ENCODE data around the gene SORCS2.

DNA sequence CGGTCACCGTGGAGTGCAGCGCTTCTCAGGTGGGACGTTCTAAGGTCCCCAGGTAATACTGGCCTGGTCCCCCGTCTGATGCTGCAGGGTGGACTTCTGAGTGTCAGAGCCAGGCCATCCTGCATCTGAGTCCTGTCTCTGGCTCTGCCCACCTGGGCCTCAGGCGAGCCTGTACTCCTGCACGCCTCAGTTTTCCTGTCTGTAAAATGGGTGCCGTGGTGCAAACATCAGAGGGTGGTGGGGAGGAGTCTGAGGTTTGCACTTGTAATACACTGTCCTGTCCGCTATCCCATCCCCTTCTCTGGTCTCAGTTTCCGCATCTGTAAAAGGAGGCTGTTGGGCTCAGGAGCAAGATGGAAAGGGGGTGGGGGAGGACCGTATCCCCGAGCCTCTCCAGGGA lies 41.3 kb downstream of the SORCS2 start:
- TF ChIP-seq POLR2AphosphoS5 (IDR thresholded peaks at IDR 0.05), result no peak
- no peak for TF ChIP-seq POLR2A (IDR thresholded peaks at IDR 0.05)
